Upper lobe of left lung (tissue), 6 donors: ENCODE data around the gene PAMR1. TPM values are rescaled to one million over a fixed set of nuclear protein-coding genes. Genes with fewer than 3 reads are reported as not detected.
A peak's percentile ranks its signal among the peaks of the same experiment; 100 is the strongest.

Experiments
- ATAC-seq, 2 donors: fragments of 200-7000 bp; cut with Tn5 transposase; one replicate each; pipeline ENCODE4 v1.9.1; 2022; ENCODE audit warnings: mild to moderate bottlenecking in 2 of 2, moderate library complexity in 2 of 2; ENCODE audit not compliant: low FRiP score in 2 of 2
- DNase-seq, 2 donors: peaks; one replicate each; pipeline ENCODE4 v3.0.0-alpha.2; 2019 to 2020
- H3K27ac ChIP-seq, 4 donors: fragments of 200-600 bp; sonication (generic); one replicate each; pipeline ENCODE4 v1.5.1; 2016 to 2019
- H3K27me3 ChIP-seq, 4 donors: fragments of 200-600 bp; sonication (generic); one replicate each; pipeline ENCODE4 v1.5.1; 2017 to 2019
- H3K36me3 ChIP-seq, 4 donors: fragments of 200-600 bp; sonication (generic); one replicate each; pipeline ENCODE4 v1.5.1; 2016 to 2019
- H3K4me1 ChIP-seq, 4 donors: fragments of 200-600 bp; sonication (generic); one replicate each; pipeline ENCODE4 v1.5.1; 2018 to 2019
- H3K4me3 ChIP-seq, 4 donors: fragments of 200-600 bp; sonication (generic); one replicate each; pipeline ENCODE4 v1.5.1; 2017 to 2019; ENCODE audit warnings: mild to moderate bottlenecking in 2 of 4, moderate library complexity in 1 of 4
- H3K9me3 ChIP-seq, 4 donors: fragments of 200-600 bp; sonication (generic); one replicate each; pipeline ENCODE4 v1.5.1; 2018 to 2019
- CTCF ChIP-seq, 6 experiments: fragments of 450-650 bp in 4 of 6; fragments of 200-600 bp in 2 of 6; sonication (generic) in 2 of 6; IDR thresholded peaks; one replicate each; pipeline ENCODE4 v1.5.1; 2016 to 2019; ENCODE audit warnings: antibody characterized with exemption in 6 of 6
- EP300 ChIP-seq, 4 donors: sonication (generic); formaldehyde crosslinking; IDR thresholded peaks; one replicate each; pipeline ENCODE4 v1.5.1; 2017; ENCODE audit warnings: antibody characterized with exemption in 4 of 4, control low read depth in 2 of 4
- POLR2A ChIP-seq, 4 donors: fragments of 450-650 bp; IDR thresholded peaks; one replicate each; pipeline ENCODE4 v1.5.1; 2016 to 2017; ENCODE audit warnings: antibody characterized with exemption in 4 of 4, mild to moderate bottlenecking in 2 of 4
- POLR2AphosphoS5 ChIP-seq, 2 donors: sonication (generic); formaldehyde crosslinking; IDR thresholded peaks; one replicate each; pipeline ENCODE4 v1.5.1; 2017; ENCODE audit warnings: antibody characterized with exemption in 2 of 2
- WGBS, 2 donors: methylation state at CpG; one replicate each; pipeline ENCODE4 v1.1.5; 2017 to 2018; 5-methylcytosine and 5-hydroxymethylcytosine counted together
- total RNA-seq, 6 donors: library from RNA; depleted of rRNA in 4 of 6; stranded (reverse); fragments of >200 nt in 4 of 6; gene quantifications; one replicate each; pipeline versions ENCODE4 v1.1.0 to v1.2.1, GENCODE V29; 2016 to 2021
- donor health status: DM: no; HTN: no; CAD: no; lungs with moderate emphysema.
- donor health status: DM: no; HTN: yes; CAD: no; lungs with severe emphysema.

The PAMR1 gene
- total RNA-seq, 6 donors from 2014 or later = 0.30 to 7.2 (median 4.3) TPM; not detected in 1

- no peak for DNase-seq
Observed at GRCh38 chr11:35486934-35487333, 38.5 kb downstream of the PAMR1 start.

GRCh38 chr11:35486446-35486845, 39.0 kb downstream of the PAMR1 start:
- ATAC-seq = no peak
- TF ChIP-seq POLR2AphosphoS5 (IDR thresholded peaks at IDR 0.05) (no peak), POLR2A (IDR thresholded peaks at IDR 0.05) (no peak), EP300 (IDR thresholded peaks at IDR 0.05) (no peak), CTCF (IDR thresholded peaks at IDR 0.05) (no peak)
- no peak overlapping the region for H3K4me3 ChIP-seq
- DNase-seq = no peak
- no peaks in the 10 kb centered on the region for H3K36me3 ChIP-seq
- WGBS, 2 donors = 78 to 92% methylated on average over 2 of the region's 2 CpGs
- H3K4me1 ChIP-seq = no peaks in the 10 kb centered on the region
- no peaks in the 10 kb centered on the region for H3K27me3 ChIP-seq
- peaks cover 0 to 7% (median 3%) of the 10 kb centered on the region in 4 donors for H3K9me3 ChIP-seq
- H3K27ac ChIP-seq = no peak overlapping the region

More at GRCh38 chr11:35486934-35487333, 38.5 kb downstream of the PAMR1 start:
- WGBS, 2 donors = 78 to 85% methylated on average over 2 of the region's 2 CpGs
- Histone ChIP-seq H3K4me3 (no peak overlapping the region), H3K4me1 (no peaks in the 10 kb centered on the region), H3K9me3 (peaks cover 0 to 7% (median 3%) of the 10 kb centered on the region in 4 donors), H3K27me3 (no peaks in the 10 kb centered on the region), H3K36me3 (no peaks in the 10 kb centered on the region), H3K27ac (no peak overlapping the region)
- no peak for TF ChIP-seq EP300 (IDR thresholded peaks at IDR 0.05)
- no peak for TF ChIP-seq CTCF (IDR thresholded peaks at IDR 0.05)
- TF ChIP-seq POLR2A (IDR thresholded peaks at IDR 0.05) = no peak
- no peak for TF ChIP-seq POLR2AphosphoS5 (IDR thresholded peaks at IDR 0.05)
- no peak for ATAC-seq

- H3K27ac ChIP-seq = no peak overlapping the region
- H3K27me3 ChIP-seq = no peaks in the 10 kb centered on the region
- no peaks in the 10 kb centered on the region for H3K4me1 ChIP-seq
- TF ChIP-seq EP300 (IDR thresholded peaks at IDR 0.05) (no peak), CTCF (IDR thresholded peaks at IDR 0.05) (peak; percentile 82 to 91 (median 85)), POLR2AphosphoS5 (IDR thresholded peaks at IDR 0.05) (no peak)
- ATAC-seq (peak; percentile 92 to 95), DNase-seq (peak; percentile 52 to 82)
- no peaks in the 10 kb centered on the region for H3K36me3 ChIP-seq
- peaks cover 0 to 7% (median 3%) of the 10 kb centered on the region in 4 donors for H3K9me3 ChIP-seq
- H3K4me3 ChIP-seq = no peak overlapping the region
- WGBS, 2 donors = 15 to 16% methylated on average over 12 of the region's 12 CpGs
Observed at GRCh38 chr11:35485656-35486322, 39.6 kb downstream of the PAMR1 start.

- TF ChIP-seq EP300 (IDR thresholded peaks at IDR 0.05) = no peak
- no peak for TF ChIP-seq CTCF (IDR thresholded peaks at IDR 0.05)
- TF ChIP-seq POLR2AphosphoS5 (IDR thresholded peaks at IDR 0.05) = no peak
- TF ChIP-seq POLR2A (IDR thresholded peaks at IDR 0.05) = no peak
- WGBS, 2 donors = 92 to 93% methylated on average over 5 to 6 of the region's 6 CpGs
- H3K36me3 ChIP-seq = no peaks in the 10 kb centered on the region
- no peak overlapping the region for H3K27ac ChIP-seq
- no peaks in the 10 kb centered on the region for H3K27me3 ChIP-seq
- no peak for DNase-seq
- H3K9me3 ChIP-seq = peaks cover 0 to 7% (median 3%) of the 10 kb centered on the region in 4 donors
- H3K4me3 ChIP-seq = no peak overlapping the region
- H3K4me1 ChIP-seq = no peaks in the 10 kb centered on the region
- ATAC-seq = no peak
Observed at GRCh38 chr11:35484435-35484834, 41.0 kb downstream of the PAMR1 start.
